Panc1 (cell line): ENCODE data around the gene GNPDA2. TPM values are rescaled to one million over a fixed set of nuclear protein-coding genes. Genes with fewer than 3 reads are reported as not detected.

ENCODE experiments used
- ATAC-seq: fragments of 200-7000 bp; cut with Tn5 transposase; 2 replicates; pipeline ENCODE4 v1.9.1; 2020; ENCODE audit warnings: mild to moderate bottlenecking, moderate library complexity
- BruUV-seq: library from RNA; stranded (reverse); fragments of 400-500 nt; replicated peaks from 2 replicates; lab custom pipeline; 2021; lab: Mats Ljungman, UMichigan
- CTCF ChIA-PET: fragments of 300-600 bp; sonication (Branson Sonifier 250); formaldehyde crosslinking; loops from one replicate; lab custom pipeline; 2022; ENCODE audit warnings: antibody characterized with exemption; lab: Charles Lee
- POLR2A ChIA-PET: fragments of 300-600 bp; sonication (Branson Sonifier 250); formaldehyde crosslinking; loops from one replicate; lab custom pipeline; 2022; ENCODE audit warnings: antibody characterized with exemption; lab: Charles Lee
- DNase-seq: peaks from one replicate; pipeline ENCODE4 v3.0.0-alpha.2; 2010; ENCODE audit warnings: low read depth, low spot score
- H3K27ac ChIP-seq: 2 replicates; pipeline ENCODE4 v1.5.1; 2011; ENCODE audit warnings: mild to moderate bottlenecking, low read length, inconsistent platforms
- H3K27me3 ChIP-seq: fragments of 200-500 bp; sonication (Bioruptor generic); 2 replicates; pipeline ENCODE4 v1.6.0; 2014; ENCODE audit warnings: low read length, inconsistent platforms; ENCODE audit not compliant: control insufficient read depth, insufficient read depth
- H3K36me3 ChIP-seq: fragments of 200-500 bp; sonication (Bioruptor generic); 2 replicates; pipeline ENCODE4 v1.5.1; 2014; ENCODE audit warnings: inconsistent platforms, mild to moderate bottlenecking, low read length, moderate library complexity; ENCODE audit not compliant: control insufficient read depth, insufficient read depth
- H3K4me1 ChIP-seq: 2 replicates; pipeline ENCODE4 v1.5.1; 2011; ENCODE audit warnings: inconsistent platforms, mild to moderate bottlenecking, low read length, moderate library complexity; ENCODE audit not compliant: control insufficient read depth, insufficient read depth
- H3K4me3 ChIP-seq, 2 experiments: 2 replicates each; pipeline ENCODE4 v1.5.1; 2011 to 2012; ENCODE audit warnings: low read depth in 2 of 2, low read length in 2 of 2, mild to moderate bottlenecking in 2 of 2, inconsistent platforms in 1 of 2, moderate library complexity in 1 of 2
- H3K9me3 ChIP-seq: fragments of 200-500 bp; sonication (Bioruptor generic); 2 replicates; pipeline ENCODE4 v1.5.1; 2014; ENCODE audit warnings: low read depth, mild to moderate bottlenecking, inconsistent platforms, low read length, moderate library complexity; ENCODE audit not compliant: control insufficient read depth, insufficient read depth
- POLR2AphosphoS5 ChIP-seq: IDR thresholded peaks from 2 replicates; pipeline ENCODE4 v1.6.1; 2012; ENCODE audit warnings: mild to moderate bottlenecking, low read depth, low read length, moderate library complexity
- REST ChIP-seq, 2 experiments: IDR thresholded peaks; 2 replicates each; pipeline ENCODE4 v1.6.1; 2011 to 2012; ENCODE audit warnings: low read depth in 2 of 2, control low read depth in 1 of 2, low read length in 1 of 2, mild to moderate bottlenecking in 1 of 2, moderate library complexity in 1 of 2; ENCODE audit not compliant: insufficient read depth in 1 of 2
- SIN3A ChIP-seq: IDR thresholded peaks from 2 replicates; pipeline ENCODE4 v1.6.1; 2012; ENCODE audit warnings: low read depth, mild to moderate bottlenecking, low read length, moderate library complexity, borderline replicate concordance; ENCODE audit not compliant: insufficient read depth
- TCF7L2 ChIP-seq: IDR thresholded peaks from 2 replicates; pipeline ENCODE4 v1.6.1; 2011; ENCODE audit warnings: mild to moderate bottlenecking, low read depth, low read length, inconsistent platforms
- in situ Hi-C: cut with HindIII; loops from 2 replicates; pipeline ENCODE4 v1.10.0; 2016; ENCODE audit warnings: low sequenced_read_pairs, low pct_unique_long_range_greater_than_20kb
- intact Hi-C: fragments of 100-400 bp; cut with micrococcal nuclease; formaldehyde crosslinking; loops from one replicate; pipeline ENCODE4 v1.10.0; 2022; ENCODE audit not compliant: unreplicated experiment
- total RNA-seq: library from RNA; stranded (reverse); gene quantifications from one replicate; pipeline ENCODE4 v1.2.1, GENCODE V29; 2021; ENCODE audit not compliant: unreplicated experiment

GNPDA2 gene
- total RNA-seq, 1 experiment from 2014 or later = 17.9 TPM

- no peaks in the 10 kb centered on the region for H3K27me3 ChIP-seq
- BruUV-seq = no TSS peak
- ChIA-PET CTCF (no interaction called here), POLR2A (interaction anchor here (0.7 kb wide), 1 partner anchor 1649 kb away, joined by 4 read pairs; no protein-coding TSS in a partner anchor)
- TF ChIP-seq REST (IDR thresholded peaks at IDR 0.05; ENCODE audit: insufficient read depth in 1 of 2, low read depth in 2 of 2, low read length in 1 of 2) (no peak), POLR2AphosphoS5 (peak; percentile 88)
- ATAC-seq (peak; percentile 98), DNase-seq (peak; percentile 55)
- H3K27ac ChIP-seq = peak within 1 kb of the TSS; percentile 91
- intact Hi-C loops (no loop called here), in situ Hi-C loops (no loop called here)
- H3K4me3 ChIP-seq = peak within 1 kb of the TSS; percentile 85 to 89
- H3K9me3 ChIP-seq = no peaks in the 10 kb centered on the region
- peaks cover 16% of the 10 kb centered on the region for H3K36me3 ChIP-seq
- H3K4me1 ChIP-seq = no peaks in the 10 kb centered on the region; the same call in 1 of the 2 replicates
Observed at GRCh38 chr4:44678094-44679041, 48.0 kb downstream of the GNPDA2 start, which contains the start of gene GUF1. Gene GUF1 (plus strand): TSS chr4:44678420. CDS start chr4:44678623, 203 bp downstream.

GRCh38 chr4:44675366-44675765 lies 51.0 kb downstream of the GNPDA2 start:
- CTCF ChIA-PET = interaction anchor here (0.8 kb wide), 1 partner anchor 46 kb away, joined by 3 read pairs; no protein-coding TSS in a partner anchor
- intact Hi-C loops = no loop called here

More at GRCh38 chr4:44675366-44675765, 51.0 kb downstream of the GNPDA2 start:
- TF ChIP-seq REST (IDR thresholded peaks at IDR 0.05; ENCODE audit: insufficient read depth in 1 of 2, low read depth in 2 of 2, low read length in 1 of 2) (no peak), POLR2AphosphoS5 (no peak), SIN3A (no peak), TCF7L2 (no peak)
- no TSS peak for BruUV-seq
- Histone ChIP-seq H3K36me3 (peaks cover 8% of the 10 kb centered on the region; the same call in 1 of the 2 replicates), H3K4me3 (no peak overlapping the region), H3K4me1 (no peaks in the 10 kb centered on the region; the same call in 1 of the 2 replicates), H3K27me3 (no peaks in the 10 kb centered on the region), H3K27ac (no peak overlapping the region), H3K9me3 (no peaks in the 10 kb centered on the region)
- POLR2A ChIA-PET = interaction anchor here (0.6 kb wide), 1 partner anchor 33 kb away, joined by 3 read pairs; no protein-coding TSS in a partner anchor
- ATAC-seq (no peak), DNase-seq (no peak)
- in situ Hi-C loops = no loop called here
